ENCODE data around the gene OTUD4.
"Not testable (repeated sequence)": the region's sequence is repeated elsewhere in the genome, so short reads cannot be mapped to it uniquely, and the experiment has no call there.

Gene OTUD4, protein sequence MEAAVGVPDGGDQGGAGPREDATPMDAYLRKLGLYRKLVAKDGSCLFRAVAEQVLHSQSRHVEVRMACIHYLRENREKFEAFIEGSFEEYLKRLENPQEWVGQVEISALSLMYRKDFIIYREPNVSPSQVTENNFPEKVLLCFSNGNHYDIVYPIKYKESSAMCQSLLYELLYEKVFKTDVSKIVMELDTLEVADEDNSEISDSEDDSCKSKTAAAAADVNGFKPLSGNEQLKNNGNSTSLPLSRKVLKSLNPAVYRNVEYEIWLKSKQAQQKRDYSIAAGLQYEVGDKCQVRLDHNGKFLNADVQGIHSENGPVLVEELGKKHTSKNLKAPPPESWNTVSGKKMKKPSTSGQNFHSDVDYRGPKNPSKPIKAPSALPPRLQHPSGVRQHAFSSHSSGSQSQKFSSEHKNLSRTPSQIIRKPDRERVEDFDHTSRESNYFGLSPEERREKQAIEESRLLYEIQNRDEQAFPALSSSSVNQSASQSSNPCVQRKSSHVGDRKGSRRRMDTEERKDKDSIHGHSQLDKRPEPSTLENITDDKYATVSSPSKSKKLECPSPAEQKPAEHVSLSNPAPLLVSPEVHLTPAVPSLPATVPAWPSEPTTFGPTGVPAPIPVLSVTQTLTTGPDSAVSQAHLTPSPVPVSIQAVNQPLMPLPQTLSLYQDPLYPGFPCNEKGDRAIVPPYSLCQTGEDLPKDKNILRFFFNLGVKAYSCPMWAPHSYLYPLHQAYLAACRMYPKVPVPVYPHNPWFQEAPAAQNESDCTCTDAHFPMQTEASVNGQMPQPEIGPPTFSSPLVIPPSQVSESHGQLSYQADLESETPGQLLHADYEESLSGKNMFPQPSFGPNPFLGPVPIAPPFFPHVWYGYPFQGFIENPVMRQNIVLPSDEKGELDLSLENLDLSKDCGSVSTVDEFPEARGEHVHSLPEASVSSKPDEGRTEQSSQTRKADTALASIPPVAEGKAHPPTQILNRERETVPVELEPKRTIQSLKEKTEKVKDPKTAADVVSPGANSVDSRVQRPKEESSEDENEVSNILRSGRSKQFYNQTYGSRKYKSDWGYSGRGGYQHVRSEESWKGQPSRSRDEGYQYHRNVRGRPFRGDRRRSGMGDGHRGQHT

GRCh38 chr4:145180298-145181090, at the start of gene OTUD4:
TSS of gene OTUD4 (minus strand) at chr4:145180589. CDS start at chr4:145179973, 616 bp downstream.
- DNase-seq (ENCODE audit: low read depth): peak; percentile 81

GRCh38 chr4:145223228-145223627, 42.8 kb upstream of the OTUD4 start:
- not testable (repeated sequence) for DNase-seq (ENCODE audit: low read depth)

DNA sequence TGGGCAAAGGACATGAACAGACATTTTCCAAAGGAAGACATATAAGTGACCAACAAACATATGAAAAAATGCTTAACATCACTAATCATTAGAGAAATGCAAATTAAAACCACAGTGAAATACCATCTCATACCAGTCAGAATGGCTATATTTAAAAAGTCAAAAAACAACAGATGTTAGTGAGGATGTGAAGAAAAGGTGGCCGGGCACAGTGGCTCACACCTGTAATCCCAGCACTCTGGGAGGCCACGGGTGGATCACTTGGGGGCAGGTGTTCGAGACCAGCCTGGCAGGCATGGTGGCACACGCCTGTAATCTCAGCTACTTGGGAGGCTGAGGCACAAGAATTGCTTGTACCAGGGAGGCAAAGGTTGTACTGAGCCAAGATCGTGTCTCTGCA, 41.1 kb upstream of the OTUD4 start:
- DNase-seq (ENCODE audit: low read depth): not testable (repeated sequence)

GRCh38 chr4:145219090-145219489, 38.7 kb upstream of the OTUD4 start:
- DNase-seq (ENCODE audit: low read depth): no peak

GRCh38 chr4:145218251-145218650, 37.9 kb upstream of the OTUD4 start:
- DNase-seq (ENCODE audit: low read depth): no peak

DNA sequence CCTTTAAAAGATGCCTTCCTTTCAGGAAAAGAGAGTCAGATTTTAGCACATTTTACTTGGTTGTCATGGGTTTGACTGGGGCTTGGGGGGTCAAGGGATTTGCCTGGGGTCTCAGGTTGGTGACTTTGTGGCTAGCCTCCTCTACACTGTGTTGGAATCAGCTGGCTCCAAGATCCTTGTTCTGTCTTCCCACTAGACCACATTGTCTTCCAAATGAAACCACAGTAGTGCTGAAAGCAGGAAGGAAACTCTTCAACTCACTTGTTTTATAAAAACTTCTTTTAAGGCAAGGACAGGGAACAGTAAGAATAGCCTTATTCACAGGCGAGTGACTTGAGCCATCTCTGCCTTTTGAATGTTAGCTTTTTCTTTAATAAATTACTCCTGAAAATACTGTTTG, 37.0 kb upstream of the OTUD4 start:
- no peak for DNase-seq (ENCODE audit: low read depth)

GRCh38 chr4:145216535-145216934, 36.1 kb upstream of the OTUD4 start:
- no peak for DNase-seq (ENCODE audit: low read depth)

- DNase-seq (ENCODE audit: low read depth): no peak
These were observed 32.9 kb upstream of the OTUD4 start for GRCh38 chr4:145213245-145213644.

DNA sequence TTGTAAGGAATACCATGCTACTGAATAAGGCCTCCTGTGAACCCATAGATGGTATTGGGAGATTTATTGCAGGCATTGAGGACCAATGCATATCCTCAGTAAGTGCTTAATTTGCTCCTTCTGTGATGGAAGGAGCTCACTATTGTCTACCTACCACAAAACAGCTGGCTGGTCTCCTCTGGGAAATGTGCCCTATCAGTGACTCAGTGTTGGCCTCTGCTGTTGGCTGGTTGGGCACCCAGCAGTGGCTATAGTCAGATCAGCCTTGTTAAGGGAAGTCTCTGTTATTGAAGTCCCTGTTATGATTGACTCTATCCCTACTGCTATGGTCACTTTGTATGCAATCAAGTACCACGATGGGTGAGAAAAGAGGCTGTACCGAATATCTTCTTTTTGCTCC, 27.5 kb upstream of the OTUD4 start:
- DNase-seq (ENCODE audit: low read depth): no peak

GRCh38 chr4:145203410-145203809, 23.0 kb upstream of the OTUD4 start:
- no peak for DNase-seq (ENCODE audit: low read depth)

- DNase-seq (ENCODE audit: low read depth): no peak
These were observed 20.0 kb upstream of the OTUD4 start for GRCh38 chr4:145200366-145200765.

DNA sequence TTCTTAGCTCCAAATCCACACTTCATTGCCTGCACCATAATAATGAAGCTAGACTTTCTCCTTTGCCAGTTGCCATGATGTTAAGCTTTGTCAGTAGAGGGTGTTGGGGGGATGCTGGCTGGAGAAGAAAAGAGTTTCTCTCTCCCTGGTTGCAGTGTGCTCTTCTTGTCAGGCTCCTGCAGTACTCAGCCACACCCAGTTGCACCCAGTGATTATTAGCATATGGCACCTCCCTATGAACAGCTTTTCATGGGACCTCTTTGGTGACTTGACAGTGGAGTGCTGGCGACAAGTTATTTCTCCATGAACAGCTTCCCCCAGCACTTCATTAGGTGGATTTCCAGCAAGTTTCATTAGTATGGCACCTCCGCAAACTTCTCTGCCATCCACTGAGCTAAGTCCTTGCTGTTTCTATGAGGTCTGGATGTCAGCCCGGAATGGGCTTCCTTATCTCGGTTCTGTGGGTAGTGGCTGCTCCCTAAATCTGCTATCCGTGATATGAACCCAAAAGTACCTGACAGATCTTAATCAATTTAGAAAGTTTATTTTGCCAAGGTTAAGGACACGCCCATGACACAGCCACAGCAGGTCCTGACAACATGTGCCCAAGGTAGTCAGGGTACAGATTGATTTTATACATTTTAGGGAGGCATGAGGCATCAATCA, 18.8 kb upstream of the OTUD4 start:
- DNase-seq (ENCODE audit: low read depth): no peak

GRCh38 chr4:145196747-145197146, 16.4 kb upstream of the OTUD4 start:
- DNase-seq (ENCODE audit: low read depth): no peak

GRCh38 chr4:145195167-145195952, 15.0 kb upstream of the OTUD4 start:
- DNase-seq (ENCODE audit: low read depth): no peak

- DNase-seq (ENCODE audit: low read depth): no peak
These were observed 9.6 kb upstream of the OTUD4 start for GRCh38 chr4:145189981-145190380.

- no peak for DNase-seq (ENCODE audit: low read depth)
These were observed 6.3 kb upstream of the OTUD4 start for GRCh38 chr4:145186729-145187128.

DNA sequence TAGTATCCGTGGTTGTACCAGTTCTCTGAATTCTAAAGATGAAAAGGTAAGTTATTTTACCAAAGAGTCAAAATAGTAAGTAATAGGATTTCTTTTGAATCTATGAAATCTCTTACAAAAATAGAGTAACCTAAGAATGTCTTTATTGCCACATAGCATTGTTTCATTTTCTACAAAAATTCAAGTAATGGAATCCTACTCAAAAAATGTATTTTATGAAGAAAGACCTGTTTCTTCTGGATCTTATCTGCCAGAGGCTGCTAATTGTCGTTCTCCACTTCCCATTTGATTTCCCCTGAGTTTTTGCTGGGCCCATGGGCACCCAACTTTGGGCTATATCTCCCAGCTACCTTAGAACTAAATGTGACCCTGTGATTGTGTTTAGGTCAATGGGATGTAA, 3.2 kb upstream of the OTUD4 start:
- no peak for DNase-seq (ENCODE audit: low read depth)

DNA sequence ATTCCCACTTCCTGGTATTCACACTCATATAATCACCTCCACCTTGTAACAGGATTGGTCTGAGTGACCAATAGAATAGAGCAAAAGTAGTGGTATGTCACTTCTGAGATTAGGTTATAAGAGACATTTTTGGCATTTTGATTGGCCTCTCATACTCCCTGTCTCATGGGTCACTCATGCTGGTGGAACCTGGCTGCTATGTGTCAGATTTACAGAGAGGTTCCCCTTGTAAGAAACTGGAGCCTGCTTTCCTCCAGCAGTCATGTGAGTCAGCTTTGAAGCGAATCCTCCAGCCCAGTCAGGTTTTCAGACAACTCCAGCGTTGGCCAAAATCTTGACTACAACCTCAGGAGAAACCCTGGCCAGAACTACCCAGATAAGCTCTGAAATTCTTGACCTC, 2.6 kb upstream of the OTUD4 start:
- no peak for DNase-seq (ENCODE audit: low read depth)

- no peak for DNase-seq (ENCODE audit: low read depth)
These were observed 1.8 kb upstream of the OTUD4 start for GRCh38 chr4:145182222-145182621.

DNA sequence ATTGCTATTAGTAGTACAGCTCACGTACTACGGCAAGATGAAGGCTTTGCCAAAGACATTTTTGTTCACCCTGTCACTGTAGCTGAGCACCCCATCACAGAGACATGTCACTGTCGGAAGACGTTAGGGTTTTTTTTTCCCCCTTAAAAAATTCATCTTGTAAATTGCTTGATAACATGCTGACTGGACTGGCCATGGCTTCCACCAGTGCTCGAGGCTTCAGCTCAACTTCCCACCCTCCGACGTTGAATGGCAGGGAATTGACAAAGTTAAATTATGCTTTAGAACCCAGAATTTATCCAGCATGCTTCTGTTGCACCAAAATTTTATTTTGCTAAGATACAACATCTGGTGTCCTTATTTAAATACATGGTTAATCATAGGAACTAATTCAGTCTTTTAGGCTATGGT, 707 bp upstream of the OTUD4 start:
- DNase-seq (ENCODE audit: low read depth): no peak
